Activated naive CD8-positive, alpha-beta T cell (primary cell): ENCODE data around the gene CLOCK.
"Not testable (repeated sequence)": the region's sequence is repeated elsewhere in the genome, so short reads cannot be mapped to it uniquely, and the experiment has no call there.

ENCODE experiments used
- H3K27ac Mint-ChIP-seq: one replicate; pipeline ENCODE4 v1.8.0; 2021; ENCODE audit warnings: mixed read lengths
- H3K27me3 Mint-ChIP-seq: one replicate; pipeline ENCODE4 v1.8.0; 2021; ENCODE audit warnings: mixed read lengths
- H3K36me3 Mint-ChIP-seq: one replicate; pipeline ENCODE4 v1.8.0; 2021; ENCODE audit warnings: mixed read lengths
- H3K4me1 Mint-ChIP-seq: one replicate; pipeline ENCODE4 v1.8.0; 2021; ENCODE audit warnings: low read depth, mixed read lengths
- H3K4me3 Mint-ChIP-seq: one replicate; pipeline ENCODE4 v1.8.0; 2021; ENCODE audit warnings: mild to moderate bottlenecking, mixed read lengths
- H3K9me3 Mint-ChIP-seq: one replicate; pipeline ENCODE4 v1.8.0; 2021; ENCODE audit warnings: low read depth, mixed read lengths

CLOCK gene

GRCh38 chr4:55551964-55552363, 5.3 kb upstream of the CLOCK start:
- H3K27me3 Mint-ChIP-seq, H3K27ac Mint-ChIP-seq, H3K4me3 Mint-ChIP-seq, H3K9me3 Mint-ChIP-seq, H3K36me3 Mint-ChIP-seq: not testable (repeated sequence)
- H3K4me1 Mint-ChIP-seq = peaks cover 24% of the 10 kb centered on the region

GRCh38 chr4:55549888-55550287, 3.2 kb upstream of the CLOCK start:
- Mint-ChIP-seq H3K4me1 (peaks cover 28% of the 10 kb centered on the region), H3K36me3 (no peaks in the 10 kb centered on the region), H3K27ac (peak overlapping the region; percentile 76), H3K27me3 (peaks cover 4% of the 10 kb centered on the region), H3K9me3 (no peaks in the 10 kb centered on the region), H3K4me3 (no peak overlapping the region)

- Mint-ChIP-seq H3K36me3 (no peaks in the 10 kb centered on the region), H3K4me3 (peak overlapping the region; percentile 93), H3K27me3 (peaks cover 3% of the 10 kb centered on the region), H3K27ac (peak overlapping the region; percentile 75), H3K9me3 (no peaks in the 10 kb centered on the region), H3K4me1 (peaks cover 45% of the 10 kb centered on the region)
Observed at GRCh38 chr4:55547918-55548317, 1.2 kb upstream of the CLOCK start.

GRCh38 chr4:55547466-55547770, 709 bp upstream of the CLOCK start:
- Mint-ChIP-seq H3K36me3 (no peaks in the 10 kb centered on the region), H3K27me3 (no peaks in the 10 kb centered on the region), H3K4me3 (peak overlapping the region; percentile 93), H3K27ac (peak overlapping the region; percentile 75), H3K9me3 (no peaks in the 10 kb centered on the region), H3K4me1 (peaks cover 47% of the 10 kb centered on the region)

- H3K36me3 Mint-ChIP-seq = no peaks in the 10 kb centered on the region
- peak overlapping the region; percentile 47 for H3K4me3 Mint-ChIP-seq
- peaks cover 53% of the 10 kb centered on the region for H3K4me1 Mint-ChIP-seq
- H3K9me3 Mint-ChIP-seq = no peaks in the 10 kb centered on the region
- no peak overlapping the region for H3K27ac Mint-ChIP-seq
- H3K27me3 Mint-ChIP-seq = no peaks in the 10 kb centered on the region
Observed at GRCh38 chr4:55546506-55546755, 278 bp downstream of the CLOCK start.

GRCh38 chr4:55545641-55546505, 836 bp downstream of the CLOCK start:
- peaks cover 53% of the 10 kb centered on the region for H3K4me1 Mint-ChIP-seq
- H3K36me3 Mint-ChIP-seq = no peaks in the 10 kb centered on the region
- H3K27ac Mint-ChIP-seq = peak overlapping the region; percentile 91
- H3K9me3 Mint-ChIP-seq = no peaks in the 10 kb centered on the region
- peak overlapping the region; percentile 95 for H3K4me3 Mint-ChIP-seq
- H3K27me3 Mint-ChIP-seq = no peaks in the 10 kb centered on the region

- Mint-ChIP-seq H3K4me3 (peak overlapping the region; percentile 95), H3K27me3 (no peaks in the 10 kb centered on the region), H3K27ac (peak overlapping the region; percentile 91), H3K9me3 (no peaks in the 10 kb centered on the region), H3K4me1 (peaks cover 54% of the 10 kb centered on the region), H3K36me3 (no peaks in the 10 kb centered on the region)
Observed at GRCh38 chr4:55545151-55545550, 1.6 kb downstream of the CLOCK start.

GRCh38 chr4:55543858-55544257, 2.9 kb downstream of the CLOCK start:
- peak overlapping the region; percentile 53 for H3K4me3 Mint-ChIP-seq
- H3K27ac Mint-ChIP-seq = peak overlapping the region; percentile 41
- no peaks in the 10 kb centered on the region for H3K9me3 Mint-ChIP-seq
- no peaks in the 10 kb centered on the region for H3K27me3 Mint-ChIP-seq
- peaks cover 49% of the 10 kb centered on the region for H3K4me1 Mint-ChIP-seq
- no peaks in the 10 kb centered on the region for H3K36me3 Mint-ChIP-seq

- peaks cover 60% of the 10 kb centered on the region for H3K4me1 Mint-ChIP-seq
Observed at GRCh38 chr4:55540271-55540670, 6.4 kb downstream of the CLOCK start.

GRCh38 chr4:55539658-55540057, 7.1 kb downstream of the CLOCK start:
- peaks cover 55% of the 10 kb centered on the region for H3K4me1 Mint-ChIP-seq
- H3K36me3 Mint-ChIP-seq = peaks cover 3% of the 10 kb centered on the region
- no peaks in the 10 kb centered on the region for H3K27me3 Mint-ChIP-seq
- H3K4me3 Mint-ChIP-seq = no peak overlapping the region
- H3K27ac Mint-ChIP-seq = no peak overlapping the region
- H3K9me3 Mint-ChIP-seq = no peaks in the 10 kb centered on the region

More at GRCh38 chr4:55540271-55540670, 6.4 kb downstream of the CLOCK start:
- H3K36me3 Mint-ChIP-seq = peaks cover 3% of the 10 kb centered on the region
- H3K27ac Mint-ChIP-seq = peak overlapping the region; percentile 28
- H3K27me3 Mint-ChIP-seq = no peaks in the 10 kb centered on the region
- no peaks in the 10 kb centered on the region for H3K9me3 Mint-ChIP-seq
- no peak overlapping the region for H3K4me3 Mint-ChIP-seq

GRCh38 chr4:55538531-55538930, 8.2 kb downstream of the CLOCK start:
- Mint-ChIP-seq H3K4me1 (peaks cover 45% of the 10 kb centered on the region), H3K9me3 (no peaks in the 10 kb centered on the region), H3K4me3 (no peak overlapping the region), H3K27ac (no peak overlapping the region), H3K36me3 (peaks cover 9% of the 10 kb centered on the region), H3K27me3 (no peaks in the 10 kb centered on the region)

- Mint-ChIP-seq H3K4me1 (peaks cover 29% of the 10 kb centered on the region), H3K27ac (no peak overlapping the region), H3K27me3 (no peaks in the 10 kb centered on the region), H3K4me3 (no peak overlapping the region), H3K36me3 (peaks cover 32% of the 10 kb centered on the region), H3K9me3 (peaks cover 10% of the 10 kb centered on the region)
Observed at GRCh38 chr4:55534306-55534705, 12.4 kb downstream of the CLOCK start.

- H3K36me3 Mint-ChIP-seq = peaks cover 36% of the 10 kb centered on the region
- no peak overlapping the region for H3K27ac Mint-ChIP-seq
- peaks cover 16% of the 10 kb centered on the region for H3K4me1 Mint-ChIP-seq
- H3K9me3 Mint-ChIP-seq = peaks cover 10% of the 10 kb centered on the region
- H3K27me3 Mint-ChIP-seq = no peaks in the 10 kb centered on the region
- no peak overlapping the region for H3K4me3 Mint-ChIP-seq
Observed at GRCh38 chr4:55530691-55531090, 16.0 kb downstream of the CLOCK start.

GRCh38 chr4:55530167-55530566, 16.5 kb downstream of the CLOCK start:
- H3K27ac Mint-ChIP-seq = no peak overlapping the region

GRCh38 chr4:55528491-55528890, 18.2 kb downstream of the CLOCK start:
- Mint-ChIP-seq H3K36me3 (peaks cover 32% of the 10 kb centered on the region), H3K4me3 (no peak overlapping the region), H3K9me3 (peaks cover 10% of the 10 kb centered on the region), H3K27ac (no peak overlapping the region), H3K4me1 (peaks cover 20% of the 10 kb centered on the region), H3K27me3 (no peaks in the 10 kb centered on the region)

More at GRCh38 chr4:55530167-55530566, 16.5 kb downstream of the CLOCK start:
- Mint-ChIP-seq H3K27me3 (no peaks in the 10 kb centered on the region), H3K9me3 (peaks cover 10% of the 10 kb centered on the region), H3K4me1 (peaks cover 16% of the 10 kb centered on the region), H3K36me3 (peaks cover 36% of the 10 kb centered on the region), H3K4me3 (no peak overlapping the region)
